ENCODE data around the gene BICD2.

Gene BICD2

DNA sequence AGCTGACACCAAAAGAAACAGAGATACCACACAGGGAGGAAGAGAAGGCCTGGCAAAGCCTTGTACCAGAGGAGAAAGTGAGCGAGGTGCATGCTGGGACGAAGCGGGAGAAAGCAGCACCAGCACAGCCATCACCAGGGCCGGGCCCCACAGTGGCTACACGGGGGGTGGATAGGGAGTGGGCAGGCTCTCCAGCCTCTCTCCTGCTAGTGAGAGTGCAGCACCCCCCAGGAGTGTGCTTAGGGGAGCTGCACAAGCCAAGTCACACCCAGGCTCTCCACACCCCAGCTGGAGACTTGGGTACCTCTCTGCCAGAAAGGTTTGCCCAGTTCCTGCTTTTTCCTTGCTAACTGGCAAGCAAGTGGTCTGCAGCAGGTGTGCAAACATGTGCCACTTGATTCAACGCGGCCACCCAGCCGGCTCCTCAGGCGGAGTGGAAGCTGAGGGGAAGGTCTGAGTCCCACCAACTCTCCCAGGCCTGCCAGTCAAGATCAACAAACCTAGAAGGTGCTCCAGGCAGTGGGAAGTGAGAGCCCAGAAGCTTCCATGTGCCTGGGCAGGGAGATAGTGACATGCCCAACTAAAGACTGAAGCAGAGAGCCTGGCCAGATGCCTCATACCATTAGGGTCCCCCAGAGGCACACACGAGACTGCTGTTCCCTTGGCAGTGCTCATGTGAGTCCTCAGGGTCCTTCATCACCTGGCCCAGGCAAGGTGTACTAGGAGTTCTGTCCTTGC lies 39.9 kb downstream of the BICD2 start:
- TF ChIP-seq, protein P1, sequence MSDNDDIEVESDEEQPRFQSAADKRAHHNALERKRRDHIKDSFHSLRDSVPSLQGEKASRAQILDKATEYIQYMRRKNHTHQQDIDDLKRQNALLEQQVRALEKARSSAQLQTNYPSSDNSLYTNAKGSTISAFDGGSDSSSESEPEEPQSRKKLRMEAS (IDR thresholded peaks at IDR 0.05) = no peak
- TF ChIP-seq RAD21 (IDR thresholded peaks at IDR 0.05; ENCODE audit: low read depth) (no peak), EP300 (IDR thresholded peaks at IDR 0.05; ENCODE audit: borderline replicate concordance) (no peak), NFIC (IDR thresholded peaks at IDR 0.05) (no peak), YY1 (IDR thresholded peaks at IDR 0.05; ENCODE audit: low read depth) (no peak), FOXM1 (IDR thresholded peaks at IDR 0.05; ENCODE audit: borderline replicate concordance, low read depth) (no peak), TEAD4 (IDR thresholded peaks at IDR 0.05) (no peak), EGR1 (IDR thresholded peaks at IDR 0.05) (no peak), CREB1 (IDR thresholded peaks at IDR 0.05; ENCODE audit: low read depth) (no peak), CEBPB (IDR thresholded peaks at IDR 0.05) (no peak), TCF12 (IDR thresholded peaks at IDR 0.05; ENCODE audit: low read depth) (no peak), ZBTB7A (IDR thresholded peaks at IDR 0.05; ENCODE audit: low read depth) (no peak), TAF1 (IDR thresholded peaks at IDR 0.05; ENCODE audit: low read depth) (no peak)
- TF ChIP-seq, protein P2, sequence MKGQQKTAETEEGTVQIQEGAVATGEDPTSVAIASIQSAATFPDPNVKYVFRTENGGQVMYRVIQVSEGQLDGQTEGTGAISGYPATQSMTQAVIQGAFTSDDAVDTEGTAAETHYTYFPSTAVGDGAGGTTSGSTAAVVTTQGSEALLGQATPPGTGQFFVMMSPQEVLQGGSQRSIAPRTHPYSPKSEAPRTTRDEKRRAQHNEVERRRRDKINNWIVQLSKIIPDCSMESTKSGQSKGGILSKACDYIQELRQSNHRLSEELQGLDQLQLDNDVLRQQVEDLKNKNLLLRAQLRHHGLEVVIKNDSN (IDR thresholded peaks at IDR 0.05) = no peak
- TF ChIP-seq, protein P3, sequence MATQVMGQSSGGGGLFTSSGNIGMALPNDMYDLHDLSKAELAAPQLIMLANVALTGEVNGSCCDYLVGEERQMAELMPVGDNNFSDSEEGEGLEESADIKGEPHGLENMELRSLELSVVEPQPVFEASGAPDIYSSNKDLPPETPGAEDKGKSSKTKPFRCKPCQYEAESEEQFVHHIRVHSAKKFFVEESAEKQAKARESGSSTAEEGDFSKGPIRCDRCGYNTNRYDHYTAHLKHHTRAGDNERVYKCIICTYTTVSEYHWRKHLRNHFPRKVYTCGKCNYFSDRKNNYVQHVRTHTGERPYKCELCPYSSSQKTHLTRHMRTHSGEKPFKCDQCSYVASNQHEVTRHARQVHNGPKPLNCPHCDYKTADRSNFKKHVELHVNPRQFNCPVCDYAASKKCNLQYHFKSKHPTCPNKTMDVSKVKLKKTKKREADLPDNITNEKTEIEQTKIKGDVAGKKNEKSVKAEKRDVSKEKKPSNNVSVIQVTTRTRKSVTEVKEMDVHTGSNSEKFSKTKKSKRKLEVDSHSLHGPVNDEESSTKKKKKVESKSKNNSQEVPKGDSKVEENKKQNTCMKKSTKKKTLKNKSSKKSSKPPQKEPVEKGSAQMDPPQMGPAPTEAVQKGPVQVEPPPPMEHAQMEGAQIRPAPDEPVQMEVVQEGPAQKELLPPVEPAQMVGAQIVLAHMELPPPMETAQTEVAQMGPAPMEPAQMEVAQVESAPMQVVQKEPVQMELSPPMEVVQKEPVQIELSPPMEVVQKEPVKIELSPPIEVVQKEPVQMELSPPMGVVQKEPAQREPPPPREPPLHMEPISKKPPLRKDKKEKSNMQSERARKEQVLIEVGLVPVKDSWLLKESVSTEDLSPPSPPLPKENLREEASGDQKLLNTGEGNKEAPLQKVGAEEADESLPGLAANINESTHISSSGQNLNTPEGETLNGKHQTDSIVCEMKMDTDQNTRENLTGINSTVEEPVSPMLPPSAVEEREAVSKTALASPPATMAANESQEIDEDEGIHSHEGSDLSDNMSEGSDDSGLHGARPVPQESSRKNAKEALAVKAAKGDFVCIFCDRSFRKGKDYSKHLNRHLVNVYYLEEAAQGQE (IDR thresholded peaks at IDR 0.05; ENCODE audit: low read depth) = no peak

DNA sequence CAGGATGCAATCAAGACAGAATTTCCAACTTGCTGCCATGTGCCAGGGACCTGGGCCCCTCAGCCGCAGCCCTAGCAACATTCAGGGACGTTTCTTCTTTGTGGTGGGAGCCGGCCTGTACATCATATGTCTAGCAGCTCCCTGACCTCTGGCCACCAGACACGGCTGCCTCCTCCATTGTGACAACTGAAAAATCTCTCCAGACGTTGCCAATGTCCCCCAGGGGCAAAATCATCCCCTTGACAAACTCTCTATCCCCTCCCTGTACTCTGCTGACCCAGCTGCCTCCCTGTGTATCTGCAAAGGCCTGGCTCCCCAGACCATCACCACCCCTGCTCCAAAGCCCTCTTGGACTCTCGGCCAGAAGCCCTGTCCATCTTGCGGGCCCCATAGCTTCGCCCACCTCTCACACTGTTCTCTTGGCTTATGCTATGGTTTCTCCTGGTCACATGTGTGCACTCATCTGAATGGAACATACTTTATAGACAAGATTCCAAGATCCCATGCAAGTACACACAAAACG lies 40.8 kb downstream of the BICD2 start:
- TF ChIP-seq ZBTB7A (IDR thresholded peaks at IDR 0.05; ENCODE audit: low read depth) (no peak), NFIC (IDR thresholded peaks at IDR 0.05) (no peak), CEBPB (IDR thresholded peaks at IDR 0.05) (no peak), TAF1 (IDR thresholded peaks at IDR 0.05; ENCODE audit: low read depth) (no peak), RAD21 (IDR thresholded peaks at IDR 0.05; ENCODE audit: low read depth) (no peak), EGR1 (IDR thresholded peaks at IDR 0.05) (no peak), CREB1 (IDR thresholded peaks at IDR 0.05; ENCODE audit: low read depth) (no peak), YY1 (IDR thresholded peaks at IDR 0.05; ENCODE audit: low read depth) (no peak)
- TF ChIP-seq, protein P3 (IDR thresholded peaks at IDR 0.05; ENCODE audit: low read depth) = no peak

DNA sequence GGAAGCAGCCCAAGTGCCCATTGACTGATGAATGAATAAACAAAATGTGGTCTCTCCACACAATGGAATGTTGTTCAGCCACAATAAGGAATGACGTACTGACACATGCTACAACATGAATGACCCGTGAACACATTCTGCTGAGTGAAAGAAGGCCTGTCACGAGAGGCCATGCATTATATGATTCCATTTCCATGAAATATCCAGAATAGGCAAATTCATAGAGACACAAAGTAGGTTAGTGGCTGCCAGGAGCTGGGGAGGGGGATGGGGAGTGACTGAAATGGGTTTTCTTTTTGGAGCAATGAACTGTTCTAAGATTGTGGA lies 41.4 kb downstream of the BICD2 start:
- TF ChIP-seq ZBTB7A (IDR thresholded peaks at IDR 0.05; ENCODE audit: low read depth) (no peak), NFIC (IDR thresholded peaks at IDR 0.05) (no peak), TCF12 (IDR thresholded peaks at IDR 0.05; ENCODE audit: low read depth) (no peak), TEAD4 (IDR thresholded peaks at IDR 0.05) (no peak), CEBPB (IDR thresholded peaks at IDR 0.05) (no peak), TAF1 (IDR thresholded peaks at IDR 0.05; ENCODE audit: low read depth) (no peak), EGR1 (IDR thresholded peaks at IDR 0.05) (no peak), FOXM1 (IDR thresholded peaks at IDR 0.05; ENCODE audit: borderline replicate concordance, low read depth) (no peak), CREB1 (IDR thresholded peaks at IDR 0.05; ENCODE audit: low read depth) (no peak), EP300 (IDR thresholded peaks at IDR 0.05; ENCODE audit: borderline replicate concordance) (no peak), RAD21 (IDR thresholded peaks at IDR 0.05; ENCODE audit: low read depth) (no peak), YY1 (IDR thresholded peaks at IDR 0.05; ENCODE audit: low read depth) (no peak)
- TF ChIP-seq, protein P2 (IDR thresholded peaks at IDR 0.05) = no peak

DNA sequence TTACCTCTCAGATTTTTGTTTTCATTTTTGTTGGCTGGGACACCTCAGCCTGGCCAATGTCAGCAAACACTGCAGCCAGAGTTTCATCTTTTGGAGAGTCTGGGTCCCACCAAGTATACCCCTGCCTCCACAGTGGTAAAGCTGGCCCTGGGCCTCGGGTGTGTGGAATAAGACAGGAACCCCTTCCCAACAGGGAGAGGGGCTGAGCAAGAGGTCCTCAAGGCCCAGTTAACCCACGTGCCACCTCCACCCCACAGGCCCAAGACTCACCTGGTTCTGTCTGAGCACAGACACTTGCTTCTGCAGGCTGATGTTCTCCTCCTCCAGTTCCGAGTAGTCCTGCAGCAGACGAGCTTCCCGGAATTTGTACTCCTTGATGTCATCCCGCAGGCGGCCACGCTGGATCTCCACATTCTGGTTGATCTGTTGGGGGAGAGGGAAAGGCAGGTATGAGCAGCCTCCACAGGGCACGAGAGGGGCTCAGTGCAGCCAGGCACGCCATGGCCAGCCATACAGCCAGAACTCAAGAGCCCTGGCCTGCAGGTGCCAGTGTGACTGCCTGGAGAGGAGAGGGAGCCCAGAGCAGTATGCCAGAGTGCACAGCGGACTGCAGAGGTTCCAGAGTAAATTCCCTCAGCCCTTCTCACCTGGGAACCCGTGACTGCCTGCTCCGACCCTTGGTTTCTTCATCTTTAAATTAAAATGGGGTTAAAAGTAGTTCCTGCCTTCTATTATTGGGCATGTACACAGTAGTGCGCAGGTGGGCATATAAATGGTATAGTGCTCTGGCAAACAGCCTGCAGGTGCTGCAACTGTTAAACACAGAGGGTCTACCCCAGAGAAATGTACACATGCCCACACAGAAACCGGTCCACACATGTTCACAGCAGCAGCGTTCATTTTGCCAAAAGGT lies 42.0 kb downstream of the BICD2 start:
- no peak for TF ChIP-seq CREB1 (IDR thresholded peaks at IDR 0.05; ENCODE audit: low read depth)
- TF ChIP-seq CEBPB (IDR thresholded peaks at IDR 0.05) = no peak
- TF ChIP-seq TEAD4 (IDR thresholded peaks at IDR 0.05) = no peak
- no peak for TF ChIP-seq RAD21 (IDR thresholded peaks at IDR 0.05; ENCODE audit: low read depth)
- TF ChIP-seq ZBTB7A (IDR thresholded peaks at IDR 0.05; ENCODE audit: low read depth) = no peak

DNA sequence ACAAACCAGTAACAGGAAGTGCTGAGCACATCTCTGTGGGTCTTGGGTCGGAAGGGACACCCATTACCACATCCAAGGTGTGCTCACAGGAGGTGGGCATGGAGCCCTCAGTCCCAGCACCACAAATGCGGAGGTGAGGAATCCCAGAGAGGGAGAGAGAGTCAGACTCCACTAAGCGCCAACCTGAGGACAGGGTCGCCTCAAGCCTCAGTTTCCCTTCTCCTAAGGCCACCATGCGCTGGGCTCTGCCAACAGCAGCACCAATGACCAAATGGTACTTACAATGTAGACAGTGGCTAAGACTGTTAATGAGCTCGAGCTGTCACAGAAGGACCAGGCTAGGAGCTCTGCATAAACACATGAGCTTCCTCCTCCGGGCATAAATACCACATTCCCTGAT lies 43.1 kb downstream of the BICD2 start:
- TF ChIP-seq RAD21 (IDR thresholded peaks at IDR 0.05; ENCODE audit: low read depth) = no peak
- TF ChIP-seq NFIC (IDR thresholded peaks at IDR 0.05) = no peak
- no peak for TF ChIP-seq CEBPB (IDR thresholded peaks at IDR 0.05)
- TF ChIP-seq ZBTB7A (IDR thresholded peaks at IDR 0.05; ENCODE audit: low read depth) = no peak
- no peak for TF ChIP-seq FOXM1 (IDR thresholded peaks at IDR 0.05; ENCODE audit: borderline replicate concordance, low read depth)
